SU-DHL-6 (cell line): ENCODE measurements around the gene CCNI2.

Experiments used
- H2AFZ ChIP-seq: fragments of 200-600 bp; sonication (generic); 2 replicates; pipeline ENCODE4 v1.6.1; 2014; ENCODE audit warnings: low read depth, mild to moderate bottlenecking, moderate library complexity, mixed read lengths, antibody characterized with exemption, low read length; ENCODE audit not compliant: severe bottlenecking
- H3F3A ChIP-seq: fragments of 200-600 bp; shearing (Covaris generic); 2 replicates; pipeline ENCODE4 v1.6.0; 2016; ENCODE audit warnings: antibody characterized with exemption, mild to moderate bottlenecking; ENCODE audit not compliant: insufficient read depth
- H3K27ac ChIP-seq: fragments of 200-600 bp; sonication (generic); 2 replicates; pipeline ENCODE4 v1.5.1; 2016; ENCODE audit warnings: low read depth, mild to moderate bottlenecking, low read length, moderate library complexity, mixed read lengths
- H3K27me3 ChIP-seq: fragments of 200-600 bp; sonication (generic), shearing (Covaris generic); 2 replicates; pipeline ENCODE4 v1.6.0; 2014; ENCODE audit warnings: mild to moderate bottlenecking, low read length
- H3K36me3 ChIP-seq: fragments of 200-600 bp; sonication (generic); 2 replicates; pipeline ENCODE4 v1.6.1; 2014; ENCODE audit warnings: mild to moderate bottlenecking, low read length, mixed read lengths
- H3K4me2 ChIP-seq: fragments of 300-600, 200-600 bp; shearing (Covaris generic), sonication (generic); 2 replicates; pipeline ENCODE4 v1.6.0; 2014; ENCODE audit warnings: low read length, low read depth, mild to moderate bottlenecking; ENCODE audit not compliant: poor library complexity, severe bottlenecking
- H3K4me3 ChIP-seq: fragments of 200-600 bp; sonication (generic); 2 replicates; pipeline ENCODE4 v1.5.1; 2014; ENCODE audit warnings: antibody characterized with exemption, low read length, mild to moderate bottlenecking, mixed read lengths; ENCODE audit not compliant: insufficient read depth, poor library complexity, severe bottlenecking
- H3K79me2 ChIP-seq: fragments of 200-600 bp; sonication (generic); 2 replicates; pipeline ENCODE4 v1.6.1; 2014; ENCODE audit warnings: mild to moderate bottlenecking, low read length, moderate library complexity; ENCODE audit not compliant: insufficient read depth
- H3K9ac ChIP-seq: fragments of 200-600 bp; sonication (generic); 2 replicates; pipeline ENCODE4 v1.7.0; 2014; ENCODE audit warnings: mild to moderate bottlenecking, low read length
- H3K9me2 ChIP-seq: fragments of 200-600 bp; sonication (generic); replicated peaks from 2 replicates; pipeline ENCODE4 v1.6.1; 2014; ENCODE audit warnings: low read length; ENCODE audit not compliant: insufficient read depth
- H3K9me3 ChIP-seq: fragments of 200-600 bp; sonication (generic); 2 replicates; pipeline ENCODE4 v1.6.1; 2014; ENCODE audit warnings: low read length, mixed read lengths; ENCODE audit not compliant: insufficient read depth
- H4K20me1 ChIP-seq: fragments of 200-600 bp; sonication (generic); 2 replicates; pipeline ENCODE4 v1.6.1; 2014; ENCODE audit warnings: low read depth, mild to moderate bottlenecking, antibody characterized with exemption, low read length, moderate library complexity, mixed read lengths
- CTCF ChIP-seq: fragments of 200-600 bp; sonication (generic); IDR thresholded peaks from one replicate; pipeline ENCODE4 v1.5.1; 2017; ENCODE audit warnings: antibody characterized with exemption, mild to moderate bottlenecking, low read length, moderate library complexity; ENCODE audit not compliant: insufficient read depth, poor library complexity, severe bottlenecking
- EZH2phosphoT487 ChIP-seq: fragments of 200-600 bp; sonication (generic), shearing (Covaris generic); conservative IDR thresholded peaks from 2 replicates; pipeline ENCODE4 v1.6.1; 2018; ENCODE audit warnings: mild to moderate bottlenecking, antibody characterized with exemption, low read length, moderate library complexity, mixed read lengths

The CCNI2 gene

GRCh38 chr5:132754111-132754510, 6.9 kb downstream of the CCNI2 start:
- no peak overlapping the region for H2AFZ ChIP-seq
- no peaks in the 10 kb centered on the region for H3F3A ChIP-seq
- no peaks in the 10 kb centered on the region for H3K9me3 ChIP-seq
- no peaks in the 10 kb centered on the region for H3K9me2 ChIP-seq
- no peak for TF ChIP-seq EZH2phosphoT487
- no peak for TF ChIP-seq CTCF
- no peak overlapping the region for H3K27ac ChIP-seq
- H3K4me2 ChIP-seq = no peak overlapping the region
- H3K4me3 ChIP-seq = no peak overlapping the region
- no peaks in the 10 kb centered on the region for H3K36me3 ChIP-seq
- no peaks in the 10 kb centered on the region for H4K20me1 ChIP-seq
- H3K9ac ChIP-seq = no peak overlapping the region
- no peaks in the 10 kb centered on the region for H3K27me3 ChIP-seq
- H3K79me2 ChIP-seq = no peaks in the 10 kb centered on the region

DNA sequence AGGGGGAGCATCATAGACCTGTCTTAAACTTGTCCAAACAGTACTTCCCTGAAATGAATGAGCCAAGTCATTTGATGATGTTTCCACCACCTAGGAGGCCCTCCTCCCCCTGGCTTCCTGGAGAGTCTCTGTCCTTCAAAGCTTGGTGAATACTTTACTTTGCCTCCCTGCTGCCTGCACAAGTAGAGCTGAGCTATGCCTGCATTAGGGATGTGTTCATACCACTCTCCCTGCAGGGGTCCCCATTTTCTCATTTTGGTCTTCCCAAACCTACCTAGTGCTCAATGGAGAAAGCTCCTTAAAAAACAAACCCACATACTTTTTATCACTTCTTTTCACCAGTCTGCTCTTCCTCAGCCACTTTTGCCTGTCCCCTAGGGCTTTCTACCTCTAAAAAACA, 7.7 kb downstream of the CCNI2 start:
- H3K9me2 ChIP-seq = no peaks in the 10 kb centered on the region
- TF ChIP-seq CTCF = no peak
- no peak for TF ChIP-seq EZH2phosphoT487
- H3K36me3 ChIP-seq = no peaks in the 10 kb centered on the region
- no peaks in the 10 kb centered on the region for H3K79me2 ChIP-seq
- H3K4me3 ChIP-seq = no peak overlapping the region
- H2AFZ ChIP-seq = no peak overlapping the region
- H3K9me3 ChIP-seq = no peaks in the 10 kb centered on the region
- H3K27ac ChIP-seq = no peak overlapping the region
- no peak overlapping the region for H3K4me2 ChIP-seq
- H3F3A ChIP-seq = no peaks in the 10 kb centered on the region
- H3K9ac ChIP-seq = no peak overlapping the region
- H4K20me1 ChIP-seq = no peaks in the 10 kb centered on the region
- H3K27me3 ChIP-seq = no peaks in the 10 kb centered on the region

GRCh38 chr5:132756542-132756941, 9.3 kb downstream of the CCNI2 start:
- H3K4me3 ChIP-seq = no peak overlapping the region
- no peaks in the 10 kb centered on the region for H3K9me3 ChIP-seq
- H3K27ac ChIP-seq = no peak overlapping the region
- H3K9ac ChIP-seq = no peak overlapping the region
- H2AFZ ChIP-seq = no peak overlapping the region
- no peaks in the 10 kb centered on the region for H4K20me1 ChIP-seq
- H3K9me2 ChIP-seq = no peaks in the 10 kb centered on the region
- TF ChIP-seq EZH2phosphoT487 = no peak
- no peak for TF ChIP-seq CTCF
- no peaks in the 10 kb centered on the region for H3K79me2 ChIP-seq
- H3K36me3 ChIP-seq = no peaks in the 10 kb centered on the region
- no peak overlapping the region for H3K4me2 ChIP-seq
- H3K27me3 ChIP-seq = no peaks in the 10 kb centered on the region
- H3F3A ChIP-seq = no peaks in the 10 kb centered on the region

GRCh38 chr5:132758451-132758850, 11.2 kb downstream of the CCNI2 start:
- H3K27me3 ChIP-seq = no peaks in the 10 kb centered on the region
- H4K20me1 ChIP-seq = no peaks in the 10 kb centered on the region
- H3K4me3 ChIP-seq = no peak overlapping the region
- H3K36me3 ChIP-seq = no peaks in the 10 kb centered on the region
- no peaks in the 10 kb centered on the region for H3K9me3 ChIP-seq
- no peak overlapping the region for H3K9ac ChIP-seq
- TF ChIP-seq CTCF (no peak), EZH2phosphoT487 (no peak)
- no peak overlapping the region for H3K27ac ChIP-seq
- no peaks in the 10 kb centered on the region for H3K79me2 ChIP-seq
- H3K9me2 ChIP-seq = no peaks in the 10 kb centered on the region
- H2AFZ ChIP-seq = no peak overlapping the region
- no peaks in the 10 kb centered on the region for H3F3A ChIP-seq
- no peak overlapping the region for H3K4me2 ChIP-seq
